ENCODE measurements around the gene RFX8.

RFX8 gene

DNA sequence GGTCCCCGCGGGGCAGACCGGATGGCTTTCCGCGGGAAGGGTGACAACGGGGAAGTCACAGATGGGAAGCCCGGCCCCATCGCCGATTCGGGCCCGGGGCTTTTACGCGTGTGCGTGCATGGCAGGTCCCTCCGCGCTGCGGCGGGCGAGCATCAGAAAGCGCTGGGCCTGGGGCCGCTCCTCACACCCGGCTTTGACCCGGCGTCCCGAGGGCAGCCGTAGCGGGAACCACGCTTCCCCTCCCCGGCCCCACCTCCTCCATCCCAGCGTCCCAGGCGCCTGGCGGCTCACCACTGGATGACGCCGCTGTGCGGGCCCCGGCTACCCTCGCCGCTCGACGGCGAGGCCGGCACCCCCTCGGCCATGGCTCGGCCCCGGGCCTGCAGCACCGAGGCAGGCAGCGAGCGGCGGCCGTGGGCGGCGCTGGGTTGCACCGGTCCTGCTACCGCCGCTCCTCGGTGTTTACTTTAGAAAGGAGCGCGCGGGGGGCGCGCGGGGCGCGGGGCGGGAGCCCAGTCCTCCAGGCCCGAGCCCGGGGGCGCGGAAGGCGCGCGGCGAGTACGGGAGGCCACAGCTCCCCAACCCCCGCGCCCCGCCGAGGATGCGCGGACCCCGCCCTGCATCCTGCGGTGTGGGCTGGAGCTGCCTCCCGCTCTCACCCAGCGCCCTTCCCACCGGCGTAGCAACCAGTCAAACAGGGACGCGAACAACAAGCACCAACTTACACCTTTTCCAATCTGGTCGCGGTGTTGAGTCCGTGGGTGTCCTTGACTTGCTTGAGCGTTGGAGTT, 806 bp downstream of the RFX8 start:
- POLR2A ChIA-PET, result interaction anchor here (1.0 to 1.6 kb wide), 6 partner anchors 24 to 227 kb away, joined by 3 to 15 read pairs (median 4); no protein-coding TSS in a partner anchor
- TF ChIP-seq, protein P1, sequence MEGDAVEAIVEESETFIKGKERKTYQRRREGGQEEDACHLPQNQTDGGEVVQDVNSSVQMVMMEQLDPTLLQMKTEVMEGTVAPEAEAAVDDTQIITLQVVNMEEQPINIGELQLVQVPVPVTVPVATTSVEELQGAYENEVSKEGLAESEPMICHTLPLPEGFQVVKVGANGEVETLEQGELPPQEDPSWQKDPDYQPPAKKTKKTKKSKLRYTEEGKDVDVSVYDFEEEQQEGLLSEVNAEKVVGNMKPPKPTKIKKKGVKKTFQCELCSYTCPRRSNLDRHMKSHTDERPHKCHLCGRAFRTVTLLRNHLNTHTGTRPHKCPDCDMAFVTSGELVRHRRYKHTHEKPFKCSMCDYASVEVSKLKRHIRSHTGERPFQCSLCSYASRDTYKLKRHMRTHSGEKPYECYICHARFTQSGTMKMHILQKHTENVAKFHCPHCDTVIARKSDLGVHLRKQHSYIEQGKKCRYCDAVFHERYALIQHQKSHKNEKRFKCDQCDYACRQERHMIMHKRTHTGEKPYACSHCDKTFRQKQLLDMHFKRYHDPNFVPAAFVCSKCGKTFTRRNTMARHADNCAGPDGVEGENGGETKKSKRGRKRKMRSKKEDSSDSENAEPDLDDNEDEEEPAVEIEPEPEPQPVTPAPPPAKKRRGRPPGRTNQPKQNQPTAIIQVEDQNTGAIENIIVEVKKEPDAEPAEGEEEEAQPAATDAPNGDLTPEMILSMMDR (IDR thresholded peaks at IDR 0.05; ENCODE audit: insufficient read depth, low read length, missing control alignments), result no peak
- no peak for DNase-seq (ENCODE audit: low read depth, low spot score)
- CTCF ChIA-PET, result interaction anchor here (1.0 to 2.4 kb wide), 3 partner anchors 9 to 356 kb away, joined by 3 to 5 read pairs (median 4); no protein-coding TSS in a partner anchor
- peak overlapping the region; percentile 63 for H3K4me3 ChIP-seq (ENCODE audit: low read depth, low read length)

DNA sequence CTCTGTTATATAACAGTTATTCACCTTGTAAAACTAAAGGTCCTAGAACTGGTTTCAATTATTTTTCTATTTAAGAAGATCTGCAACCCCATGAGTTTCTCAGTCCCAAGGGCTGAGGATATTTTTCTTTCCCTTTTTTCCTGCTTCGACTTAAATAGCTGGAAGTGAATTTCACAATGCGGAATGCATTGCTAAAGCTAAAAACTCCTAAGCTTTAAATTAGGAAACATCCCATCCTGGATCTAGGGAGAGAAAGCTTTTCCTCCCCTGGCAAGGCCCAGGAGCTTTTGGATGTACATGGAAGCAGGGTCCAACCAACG, 1.4 kb downstream of the RFX8 start:
- no peak for DNase-seq (ENCODE audit: low read depth, low spot score)
- ChIA-PET POLR2A (interaction anchor here (0.6 to 1.0 kb wide), 2 partner anchors 8 to 44 kb away, joined by 3 read pairs; no protein-coding TSS in a partner anchor), CTCF (interaction anchor here (2.4 kb wide), 1 partner anchor 55 kb away, joined by 5 read pairs; no protein-coding TSS in a partner anchor)
- TF ChIP-seq, protein P1 (IDR thresholded peaks at IDR 0.05; ENCODE audit: insufficient read depth, low read length, missing control alignments), result no peak
- H3K4me3 ChIP-seq (ENCODE audit: low read depth, low read length), result peak overlapping the region; percentile 63

DNA sequence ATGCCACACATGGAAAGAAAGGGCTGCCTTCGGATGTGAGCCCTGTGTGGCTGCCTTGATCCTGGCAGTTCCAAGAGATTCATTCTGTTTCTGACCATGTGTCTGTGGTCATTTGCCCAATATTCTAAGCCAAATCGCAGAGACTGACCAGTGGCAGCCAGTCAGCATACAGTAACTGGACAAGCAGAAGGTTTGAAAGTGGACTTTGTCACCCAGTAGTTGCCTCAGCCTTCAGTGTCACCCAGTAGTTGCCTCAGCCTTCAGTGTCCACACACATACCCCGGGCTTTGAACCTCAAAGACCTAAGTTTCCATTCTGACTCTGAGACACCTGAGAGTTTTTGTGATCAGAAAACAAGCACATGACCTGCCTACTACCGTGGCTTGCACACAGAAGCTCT, 5.0 kb downstream of the RFX8 start:
- no peak for DNase-seq (ENCODE audit: low read depth, low spot score)
- ChIA-PET CTCF (no interaction called here), POLR2A (no interaction called here)
- TF ChIP-seq, protein P1 (IDR thresholded peaks at IDR 0.05; ENCODE audit: insufficient read depth, low read length, missing control alignments), result no peak
- no peak overlapping the region for H3K4me3 ChIP-seq (ENCODE audit: low read depth, low read length)

DNA sequence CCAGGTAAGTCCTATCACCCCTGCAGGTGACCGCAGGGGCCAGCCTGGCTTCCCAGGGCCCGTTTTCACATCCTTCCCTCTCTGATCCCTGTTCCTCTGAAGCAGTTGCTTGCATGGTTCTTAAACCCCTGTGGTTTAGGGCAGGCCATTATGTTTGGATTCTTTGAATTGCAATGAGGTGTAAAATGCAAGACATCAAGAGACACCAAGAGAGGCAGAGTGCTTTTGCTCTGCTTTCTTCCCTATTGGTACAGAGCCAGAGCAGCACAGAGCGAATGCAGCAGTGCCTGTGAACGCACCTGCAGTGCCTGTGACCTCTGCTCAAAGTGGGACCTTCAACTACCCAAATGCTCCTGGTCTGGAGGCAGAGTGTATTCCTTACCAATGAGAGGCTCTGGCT, 7.6 kb downstream of the RFX8 start:
- DNase-seq (ENCODE audit: low read depth, low spot score), result no peak
- no peak overlapping the region for H3K4me3 ChIP-seq (ENCODE audit: low read depth, low read length)
- CTCF ChIA-PET, result interaction anchor here (1.0 kb wide), 1 partner anchor 365 kb away, joined by 3 read pairs; no protein-coding TSS in a partner anchor
- POLR2A ChIA-PET, result no interaction called here
- TF ChIP-seq, protein P1 (IDR thresholded peaks at IDR 0.05; ENCODE audit: insufficient read depth, low read length, missing control alignments), result no peak

DNA sequence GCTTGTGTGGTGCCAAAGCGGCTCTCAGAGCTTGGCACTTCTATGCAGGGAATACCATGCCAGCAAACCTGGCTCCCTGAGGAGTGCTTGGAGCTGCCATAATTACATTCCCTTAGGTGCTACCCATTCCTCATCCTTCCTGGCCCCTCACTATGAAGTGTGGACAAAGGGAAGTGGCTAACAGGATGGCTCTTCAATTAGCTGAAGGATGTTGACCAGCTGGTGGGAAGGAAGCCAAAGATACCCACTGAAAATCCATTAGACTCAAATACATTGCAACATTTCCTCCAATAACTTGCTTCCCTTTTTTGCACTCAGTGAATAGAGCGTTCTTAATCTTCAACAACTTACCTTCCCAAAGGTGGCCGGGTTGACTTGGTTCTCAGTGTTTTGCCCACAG, 8.5 kb downstream of the RFX8 start:
- H3K4me3 ChIP-seq (ENCODE audit: low read depth, low read length), result no peak overlapping the region
- no peak for DNase-seq (ENCODE audit: low read depth, low spot score)
- TF ChIP-seq, protein P1 (IDR thresholded peaks at IDR 0.05; ENCODE audit: insufficient read depth, low read length, missing control alignments), result no peak
- POLR2A ChIA-PET, result no interaction called here
- CTCF ChIA-PET, result no interaction called here

DNA sequence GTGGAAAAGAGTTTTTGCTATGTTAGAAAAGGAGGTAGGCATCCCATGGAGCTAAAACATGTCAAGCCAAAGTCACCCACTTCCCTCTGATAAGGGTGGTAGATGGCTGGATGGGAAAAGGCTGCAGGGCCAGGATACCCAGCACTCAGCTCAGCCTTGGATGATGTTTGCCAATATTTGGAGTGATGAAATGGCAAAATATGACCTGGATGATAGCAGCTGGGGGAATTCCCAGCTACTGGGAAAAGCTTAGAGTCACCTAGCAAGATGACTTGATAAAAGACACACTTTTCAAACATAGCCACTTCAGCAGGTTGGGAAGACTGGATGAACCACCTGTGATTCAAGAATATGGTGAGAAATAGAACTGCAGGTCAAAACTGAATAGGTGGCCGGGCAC, 10.1 kb downstream of the RFX8 start:
- ChIA-PET POLR2A (interaction anchor here (0.6 kb wide), 1 partner anchor 8 kb away, joined by 3 read pairs; no protein-coding TSS in a partner anchor), CTCF (interaction anchor here (0.7 to 1.5 kb wide), 3 partner anchors 40 to 555 kb away, joined by 3 read pairs; no protein-coding TSS in a partner anchor)
- no peak overlapping the region for H3K4me3 ChIP-seq (ENCODE audit: low read depth, low read length)
- DNase-seq (ENCODE audit: low read depth, low spot score), result no peak
- TF ChIP-seq, protein P1 (IDR thresholded peaks at IDR 0.05; ENCODE audit: insufficient read depth, low read length, missing control alignments), result no peak
